Measurements from ENCODE around the gene ERC1.
"Not testable (repeated sequence)": the region's sequence is repeated elsewhere in the genome, so short reads cannot be mapped to it uniquely, and the experiment has no call there.

The ERC1 gene

DNA sequence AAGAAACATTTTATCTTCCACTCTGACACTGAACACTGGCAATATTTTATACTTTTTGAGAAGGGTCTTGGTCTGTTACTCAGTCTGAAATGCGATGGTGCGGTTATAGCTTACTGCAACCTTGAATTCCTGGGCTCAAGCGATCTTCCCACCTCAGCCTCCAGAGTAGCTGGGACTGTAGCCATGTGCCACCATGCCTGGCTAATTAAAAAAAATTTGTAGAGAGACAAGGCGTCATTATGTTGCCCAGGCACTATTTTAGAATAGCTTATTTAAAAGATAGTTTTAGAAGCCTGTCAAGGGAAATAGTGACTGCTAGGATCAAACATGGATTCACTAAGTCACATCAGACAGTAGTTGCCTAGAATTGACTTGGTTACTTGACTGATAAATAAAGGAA is 5.9 kb downstream of the ERC1 start:
- Histone ChIP-seq H3K4me3 (no peak overlapping the region), H3K9ac (no peak overlapping the region), H3K9me3 (no peaks in the 10 kb centered on the region; the same call in 1 of the 2 replicates), H3K27me3 (no peaks in the 10 kb centered on the region), H3K4me2 (no peak overlapping the region), H3K4me1 (peaks cover 20% of the 10 kb centered on the region), H3K27ac (no peak overlapping the region), H3K36me3 (peaks cover 8% of the 10 kb centered on the region), H4K20me1 (peaks cover 73% of the 10 kb centered on the region)
- no peak for TF ChIP-seq Cebpa-rat (IDR thresholded peaks at IDR 0.05)

DNA sequence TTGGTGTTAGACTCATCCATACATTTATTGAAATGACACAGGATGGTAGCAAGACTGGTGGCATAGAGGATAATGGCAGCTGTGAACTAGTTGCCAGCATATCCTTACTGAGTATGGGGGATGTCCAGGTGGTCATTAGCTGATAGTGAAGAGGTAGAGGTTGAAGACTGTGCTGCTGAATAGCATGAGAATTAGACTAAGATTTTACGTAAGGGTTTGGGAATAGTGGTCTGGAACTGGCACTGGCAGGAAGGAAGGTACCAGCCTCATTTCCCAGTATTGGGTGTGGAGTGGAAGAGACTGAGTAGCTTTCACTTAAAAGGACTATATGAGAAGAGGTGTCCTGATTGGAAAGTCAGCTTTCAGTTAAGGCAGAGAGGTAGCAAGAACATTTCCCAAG is 6.5 kb downstream of the ERC1 start:
- Histone ChIP-seq H3K27ac (no peak overlapping the region), H3K9me3 (no peaks in the 10 kb centered on the region; the same call in 1 of the 2 replicates), H3K4me1 (peaks cover 13% of the 10 kb centered on the region), H4K20me1 (peaks cover 73% of the 10 kb centered on the region), H3K36me3 (peaks cover 8% of the 10 kb centered on the region), H3K27me3 (no peaks in the 10 kb centered on the region), H3K4me2 (no peak overlapping the region), H3K4me3 (no peak overlapping the region), H3K9ac (no peak overlapping the region)
- no peak for TF ChIP-seq Cebpa-rat (IDR thresholded peaks at IDR 0.05)

DNA sequence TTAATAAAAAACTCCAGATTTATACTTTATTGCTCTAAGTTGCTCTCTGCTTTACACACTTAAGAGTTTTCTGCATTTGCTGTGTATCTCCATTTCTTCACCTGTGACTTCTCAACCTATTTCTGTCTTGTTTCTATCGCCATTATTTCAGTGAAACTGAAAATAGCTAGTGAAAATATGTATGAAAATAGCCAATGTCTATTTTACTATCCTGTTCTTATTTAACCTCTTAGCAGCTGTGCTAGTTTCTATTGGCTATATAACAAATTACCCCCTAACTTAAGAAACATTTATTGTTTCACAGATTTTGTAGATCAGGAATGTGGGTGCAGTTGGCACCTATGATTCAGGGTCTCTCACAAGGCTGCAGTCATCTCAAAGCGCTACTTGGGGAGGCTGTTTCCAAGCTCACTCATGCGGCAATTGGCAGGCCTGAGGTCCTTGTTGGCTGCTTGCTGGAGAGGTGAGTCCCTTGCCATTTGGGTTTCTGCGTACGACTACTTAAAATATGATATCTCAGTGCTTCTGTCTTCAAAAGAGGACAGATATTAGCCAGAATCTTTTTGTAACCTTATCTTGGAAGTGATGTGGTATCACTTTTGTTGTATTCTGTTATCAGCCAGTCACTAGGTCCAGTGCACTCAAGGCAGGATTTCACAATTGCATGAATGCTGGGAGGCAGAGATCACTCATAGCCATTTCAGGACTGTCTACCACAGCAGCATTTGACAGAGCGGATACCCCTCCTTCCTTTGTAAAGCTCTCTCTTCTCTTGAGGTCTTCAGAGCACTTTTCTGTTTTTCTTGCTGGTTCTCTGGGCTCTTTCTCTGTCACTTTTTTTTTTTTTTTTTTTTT is 7.2 kb downstream of the ERC1 start:
- peaks cover 73% of the 10 kb centered on the region for H4K20me1 ChIP-seq
- H3K4me3 ChIP-seq, result no peak overlapping the region
- no peaks in the 10 kb centered on the region; the same call in 1 of the 2 replicates for H3K9me3 ChIP-seq
- H3K36me3 ChIP-seq, result peaks cover 8% of the 10 kb centered on the region
- no peaks in the 10 kb centered on the region for H3K27me3 ChIP-seq
- H3K9ac ChIP-seq, result no peak overlapping the region
- no peak overlapping the region for H3K27ac ChIP-seq
- no peak overlapping the region for H3K4me2 ChIP-seq
- TF ChIP-seq Cebpa-rat (IDR thresholded peaks at IDR 0.05), result no peak
- H3K4me1 ChIP-seq, result peaks cover 8% of the 10 kb centered on the region; the same call in 1 of the 2 replicates

DNA sequence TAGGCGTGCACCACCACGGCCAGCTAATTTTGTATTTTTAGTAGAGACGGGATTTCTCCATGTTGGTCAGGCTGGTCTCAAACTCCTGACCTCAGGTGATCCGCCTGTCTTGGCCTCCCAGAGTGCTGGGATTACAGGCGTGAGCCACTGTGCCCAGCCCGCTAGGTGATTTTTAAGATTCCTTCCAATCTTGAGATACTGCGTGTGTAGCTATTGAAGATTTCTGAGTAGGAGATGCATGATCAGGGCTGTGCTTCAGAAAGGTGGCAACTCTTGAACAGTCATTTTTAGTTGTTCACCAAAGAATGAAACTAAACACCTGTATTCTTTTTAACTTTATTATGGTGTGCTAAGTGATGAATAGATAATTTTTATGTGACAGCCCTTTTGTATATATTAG is 8.7 kb downstream of the ERC1 start:
- H3K27ac ChIP-seq, H3K36me3 ChIP-seq, H3K9ac ChIP-seq, H3K4me2 ChIP-seq, H3K27me3 ChIP-seq, H3K4me3 ChIP-seq, H3K9me3 ChIP-seq: not testable (repeated sequence)
- Histone ChIP-seq H4K20me1 (peaks cover 76% of the 10 kb centered on the region), H3K4me1 (peaks cover 12% of the 10 kb centered on the region; the same call in 1 of the 2 replicates)

DNA sequence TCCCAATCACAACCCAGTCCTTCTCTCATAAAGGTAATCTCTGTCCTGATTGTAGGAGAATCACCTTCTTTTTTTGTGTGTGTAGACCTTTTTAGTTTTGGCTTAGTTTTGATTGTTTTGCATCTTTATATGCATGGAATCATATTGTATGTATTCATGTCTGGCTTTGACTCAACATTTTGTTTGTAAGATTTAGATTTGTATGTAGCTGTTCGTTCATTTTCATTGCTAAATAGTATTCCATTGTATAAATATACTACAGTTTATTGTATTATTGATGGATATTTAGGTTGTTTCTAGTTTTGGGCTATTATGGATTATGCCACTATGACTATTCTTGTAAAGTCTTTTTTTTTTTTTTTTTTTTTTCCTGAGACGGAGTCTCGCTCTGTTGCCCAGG is 10.5 kb downstream of the ERC1 start:
- no peaks in the 10 kb centered on the region for H3K27me3 ChIP-seq
- H3K4me1 ChIP-seq, result peaks cover 12% of the 10 kb centered on the region; the same call in 1 of the 2 replicates
- no peaks in the 10 kb centered on the region; the same call in 1 of the 2 replicates for H3K9me3 ChIP-seq
- H3K36me3 ChIP-seq, result peaks cover 8% of the 10 kb centered on the region
- H4K20me1 ChIP-seq, result peaks cover 58% of the 10 kb centered on the region
- H3K4me3 ChIP-seq, result no peak overlapping the region
- no peak overlapping the region for H3K27ac ChIP-seq
- no peak for TF ChIP-seq Cebpa-rat (IDR thresholded peaks at IDR 0.05)
- H3K9ac ChIP-seq, result no peak overlapping the region
- no peak overlapping the region for H3K4me2 ChIP-seq

DNA sequence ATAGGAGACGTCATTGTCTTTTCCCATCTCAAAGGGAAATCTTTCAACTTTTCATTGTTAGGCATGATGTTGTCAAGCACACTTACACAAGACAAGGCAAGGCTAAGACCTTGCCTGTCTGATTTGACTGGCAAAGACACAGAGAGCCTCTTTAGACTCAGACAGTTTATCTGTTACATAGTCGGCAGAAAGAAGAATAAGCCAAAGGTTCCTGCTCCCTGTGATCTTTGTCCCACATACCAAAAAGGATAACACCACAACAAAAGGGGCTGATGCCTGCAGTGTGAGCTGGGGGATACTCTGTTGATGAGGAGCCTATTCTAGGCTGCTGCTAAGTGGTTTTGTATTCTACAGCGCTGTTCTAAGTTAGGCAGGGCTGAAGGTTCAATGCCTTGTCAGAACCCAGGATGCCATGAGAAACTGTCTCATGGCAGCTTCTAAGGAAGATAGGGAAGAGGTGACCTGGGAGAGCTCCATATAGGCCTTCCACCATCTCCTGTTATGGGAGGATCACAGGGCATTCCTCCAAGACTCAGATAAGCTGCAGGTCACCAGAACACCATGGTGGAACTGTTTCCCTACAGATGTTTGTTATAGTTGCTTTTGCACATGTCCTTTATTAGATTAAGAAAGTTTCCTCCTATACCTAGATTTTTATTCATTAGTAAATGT is 12.7 kb downstream of the ERC1 start:
- H3K4me2 ChIP-seq, result no peak overlapping the region
- no peak overlapping the region for H3K9ac ChIP-seq
- H4K20me1 ChIP-seq, result peaks cover 42% of the 10 kb centered on the region; the same call in 1 of the 2 replicates
- no peak overlapping the region for H3K4me3 ChIP-seq
- no peak overlapping the region for H3K27ac ChIP-seq
- H3K9me3 ChIP-seq, result no peaks in the 10 kb centered on the region; the same call in 1 of the 2 replicates
- no peak for TF ChIP-seq Cebpa-rat (IDR thresholded peaks at IDR 0.05)
- 0 out of 2 replicates have a peak, but pooled peaks cover 4% of the 10 kb centered on the region for H3K4me1 ChIP-seq
- no peaks in the 10 kb centered on the region for H3K27me3 ChIP-seq
- peaks cover 8% of the 10 kb centered on the region for H3K36me3 ChIP-seq

DNA sequence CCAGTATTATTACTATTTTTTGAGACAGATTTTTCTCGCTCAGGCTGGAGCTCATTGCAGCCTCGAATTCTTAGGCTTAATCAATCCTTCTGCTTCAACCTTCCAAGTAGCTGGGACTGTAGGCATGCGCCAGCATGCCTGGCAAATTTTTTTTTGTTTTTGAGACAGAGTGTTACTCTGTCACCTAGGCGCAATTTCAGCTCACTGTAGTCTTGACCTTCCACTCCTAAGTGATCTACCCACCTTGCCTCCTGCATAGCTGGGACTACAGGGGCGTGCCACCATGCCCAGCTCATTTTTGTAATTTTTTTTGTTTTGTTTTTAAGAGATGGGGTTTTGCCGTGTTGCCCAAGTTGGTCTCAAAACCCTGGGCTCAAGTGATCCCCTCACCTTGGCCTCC is 15.2 kb downstream of the ERC1 start:
- Histone ChIP-seq H3K4me1 (0 out of 2 replicates have a peak, but pooled peaks cover 4% of the 10 kb centered on the region), H3K9ac (no peak overlapping the region), H3K36me3 (peaks cover 13% of the 10 kb centered on the region), H3K27ac (no peak overlapping the region), H4K20me1 (peaks cover 34% of the 10 kb centered on the region; the same call in 1 of the 2 replicates), H3K4me3 (no peak overlapping the region), H3K9me3 (no peaks in the 10 kb centered on the region; the same call in 1 of the 2 replicates), H3K4me2 (no peak overlapping the region), H3K27me3 (no peaks in the 10 kb centered on the region)
- no peak for TF ChIP-seq Cebpa-rat (IDR thresholded peaks at IDR 0.05)

DNA sequence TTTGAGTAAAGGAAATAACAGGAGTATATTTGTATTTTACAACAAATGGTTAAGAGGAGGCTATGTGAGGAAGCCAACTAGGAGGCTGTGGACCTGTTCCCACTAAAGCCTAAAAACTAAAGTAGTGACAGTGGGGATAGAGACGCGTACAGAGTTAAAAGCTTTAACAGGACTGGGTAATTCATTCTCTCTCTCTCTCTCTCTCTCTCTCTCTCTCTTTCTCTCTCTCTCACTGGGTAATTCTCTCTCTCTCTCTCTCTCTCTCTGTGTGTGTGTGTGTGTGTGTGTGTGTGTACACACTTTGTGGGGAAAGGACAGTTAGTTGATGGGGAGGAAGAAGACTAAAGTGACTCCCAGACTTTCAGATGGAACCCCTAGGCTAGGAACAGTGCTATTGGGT is 16.3 kb downstream of the ERC1 start:
- no peak overlapping the region for H3K9ac ChIP-seq
- H3K27me3 ChIP-seq, result no peaks in the 10 kb centered on the region
- 0 out of 2 replicates have a peak, but pooled peaks cover 11% of the 10 kb centered on the region for H3K36me3 ChIP-seq
- H4K20me1 ChIP-seq, result peaks cover 37% of the 10 kb centered on the region; the same call in 1 of the 2 replicates
- H3K4me3 ChIP-seq, result no peak overlapping the region
- TF ChIP-seq Cebpa-rat (IDR thresholded peaks at IDR 0.05), result no peak
- 0 out of 2 replicates have a peak, but pooled peaks cover 4% of the 10 kb centered on the region for H3K4me1 ChIP-seq
- no peak overlapping the region for H3K27ac ChIP-seq
- no peaks in the 10 kb centered on the region for H3K9me3 ChIP-seq
- no peak overlapping the region for H3K4me2 ChIP-seq

DNA sequence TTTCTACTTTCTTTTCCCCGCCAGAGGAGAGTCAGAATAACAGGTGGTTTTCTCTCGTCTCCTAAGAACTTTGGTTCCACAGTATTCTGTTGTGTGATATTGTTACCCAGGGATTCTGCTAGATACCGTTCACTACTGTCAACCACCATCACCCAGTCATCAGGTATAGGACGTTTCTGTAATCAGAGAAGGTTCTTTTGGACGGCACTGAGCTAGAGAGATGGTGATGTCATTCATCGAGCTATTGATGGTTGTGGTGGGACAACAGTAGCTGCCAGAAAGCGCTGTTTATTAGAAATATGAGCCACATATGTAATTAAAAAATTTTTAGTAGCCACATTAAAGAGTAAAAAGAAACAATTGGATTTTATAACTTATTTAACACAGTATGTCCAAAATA is 17.0 kb downstream of the ERC1 start:
- Histone ChIP-seq H3K27me3 (no peaks in the 10 kb centered on the region), H3K4me2 (no peak overlapping the region), H3K4me3 (no peak overlapping the region), H3K9ac (no peak overlapping the region), H3K36me3 (0 out of 2 replicates have a peak, but pooled peaks cover 11% of the 10 kb centered on the region), H3K27ac (no peak overlapping the region), H4K20me1 (peaks cover 34% of the 10 kb centered on the region; the same call in 1 of the 2 replicates), H3K4me1 (0 out of 2 replicates have a peak, but pooled peaks cover 4% of the 10 kb centered on the region), H3K9me3 (no peaks in the 10 kb centered on the region)
- no peak for TF ChIP-seq Cebpa-rat (IDR thresholded peaks at IDR 0.05)

DNA sequence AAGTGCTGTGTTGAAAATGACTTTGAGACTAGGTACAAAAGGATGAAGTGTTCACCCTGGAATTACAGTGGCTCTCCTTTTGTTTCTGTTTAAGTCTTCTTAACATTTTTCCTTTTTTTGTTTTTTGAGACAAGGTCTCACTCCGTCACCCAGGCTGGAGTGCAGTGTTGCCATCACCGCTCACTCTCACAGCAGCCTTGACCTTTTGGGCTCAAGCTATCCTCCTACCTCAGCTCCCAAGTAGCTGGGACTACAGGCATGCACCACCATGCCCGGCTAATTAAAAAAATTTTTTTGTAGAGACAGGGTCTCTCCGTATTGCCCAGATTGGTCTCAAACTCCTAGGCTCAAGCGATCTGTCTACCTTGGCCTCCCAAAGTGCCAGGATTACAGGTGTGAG is 20.1 kb downstream of the ERC1 start:
- Histone ChIP-seq H3K4me2 (no peak overlapping the region), H3K27ac (no peak overlapping the region), H3K9ac (no peak overlapping the region), H3K36me3 (0 out of 2 replicates have a peak, but pooled peaks cover 11% of the 10 kb centered on the region), H3K4me1 (no peaks in the 10 kb centered on the region), H3K4me3 (no peak overlapping the region), H4K20me1 (peaks cover 33% of the 10 kb centered on the region; the same call in 1 of the 2 replicates), H3K9me3 (no peaks in the 10 kb centered on the region), H3K27me3 (no peaks in the 10 kb centered on the region)
- no peak for TF ChIP-seq Cebpa-rat (IDR thresholded peaks at IDR 0.05)
